ENCODE results near the gene AFAP1. TPM values are rescaled to one million over a fixed set of nuclear protein-coding genes. Genes with fewer than 3 reads are reported as not detected.

AFAP1 gene, protein sequence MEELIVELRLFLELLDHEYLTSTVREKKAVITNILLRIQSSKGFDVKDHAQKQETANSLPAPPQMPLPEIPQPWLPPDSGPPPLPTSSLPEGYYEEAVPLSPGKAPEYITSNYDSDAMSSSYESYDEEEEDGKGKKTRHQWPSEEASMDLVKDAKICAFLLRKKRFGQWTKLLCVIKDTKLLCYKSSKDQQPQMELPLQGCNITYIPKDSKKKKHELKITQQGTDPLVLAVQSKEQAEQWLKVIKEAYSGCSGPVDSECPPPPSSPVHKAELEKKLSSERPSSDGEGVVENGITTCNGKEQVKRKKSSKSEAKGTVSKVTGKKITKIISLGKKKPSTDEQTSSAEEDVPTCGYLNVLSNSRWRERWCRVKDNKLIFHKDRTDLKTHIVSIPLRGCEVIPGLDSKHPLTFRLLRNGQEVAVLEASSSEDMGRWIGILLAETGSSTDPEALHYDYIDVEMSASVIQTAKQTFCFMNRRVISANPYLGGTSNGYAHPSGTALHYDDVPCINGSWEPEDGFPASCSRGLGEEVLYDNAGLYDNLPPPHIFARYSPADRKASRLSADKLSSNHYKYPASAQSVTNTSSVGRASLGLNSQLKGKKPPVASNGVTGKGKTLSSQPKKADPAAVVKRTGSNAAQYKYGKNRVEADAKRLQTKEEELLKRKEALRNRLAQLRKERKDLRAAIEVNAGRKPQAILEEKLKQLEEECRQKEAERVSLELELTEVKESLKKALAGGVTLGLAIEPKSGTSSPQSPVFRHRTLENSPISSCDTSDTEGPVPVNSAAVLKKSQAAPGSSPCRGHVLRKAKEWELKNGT
- polyA plus RNA-seq (ENCODE audit: insufficient read length in 10 of 10), result 10 to 100 TPM; 31.0 to 46.2 (median 34.6) TPM
- long read RNA-seq, donor 1, full-length matches to known transcripts, result 5 of 5 reads
- long read RNA-seq, donor 1, partial matches to known transcripts, result 0 of 5 reads
- long read RNA-seq, donor 1, other reads (novel, unspliced or antisense), result 0 of 5 reads
- long read RNA-seq, donor 2, full-length matches to known transcripts, result 2 of 2 reads
- long read RNA-seq, donor 2, partial matches to known transcripts, result 0 of 2 reads
- long read RNA-seq, donor 2, other reads (novel, unspliced or antisense), result 0 of 2 reads
- long read RNA-seq, donor 3, result 0 reads
- long read RNA-seq, donor 4, full-length matches to known transcripts, result 1 of 1 reads
- long read RNA-seq, donor 4, partial matches to known transcripts, result 0 of 1 reads
- long read RNA-seq, donor 4, other reads (novel, unspliced or antisense), result 0 of 1 reads
- long read RNA-seq, donor 5, full-length matches to known transcripts, result 1 of 1 reads
- long read RNA-seq, donor 5, partial matches to known transcripts, result 0 of 1 reads
- long read RNA-seq, donor 5, other reads (novel, unspliced or antisense), result 0 of 1 reads
- long read RNA-seq, donor 6, full-length matches to known transcripts, result 4 of 4 reads
- long read RNA-seq, donor 6, partial matches to known transcripts, result 0 of 4 reads
- long read RNA-seq, donor 6, other reads (novel, unspliced or antisense), result 0 of 4 reads
- long read RNA-seq, donor 7, full-length matches to known transcripts, result 4 of 10 reads
- long read RNA-seq, donor 7, partial matches to known transcripts, result 6 of 10 reads
- long read RNA-seq, donor 7, other reads (novel, unspliced or antisense), result 0 of 10 reads
- long read RNA-seq, donor 8, partial matches to known transcripts, result 0 of 1 reads
- long read RNA-seq, donor 8, other reads (novel, unspliced or antisense), result 0 of 1 reads
- long read RNA-seq, donor 9, result 0 reads

DNA sequence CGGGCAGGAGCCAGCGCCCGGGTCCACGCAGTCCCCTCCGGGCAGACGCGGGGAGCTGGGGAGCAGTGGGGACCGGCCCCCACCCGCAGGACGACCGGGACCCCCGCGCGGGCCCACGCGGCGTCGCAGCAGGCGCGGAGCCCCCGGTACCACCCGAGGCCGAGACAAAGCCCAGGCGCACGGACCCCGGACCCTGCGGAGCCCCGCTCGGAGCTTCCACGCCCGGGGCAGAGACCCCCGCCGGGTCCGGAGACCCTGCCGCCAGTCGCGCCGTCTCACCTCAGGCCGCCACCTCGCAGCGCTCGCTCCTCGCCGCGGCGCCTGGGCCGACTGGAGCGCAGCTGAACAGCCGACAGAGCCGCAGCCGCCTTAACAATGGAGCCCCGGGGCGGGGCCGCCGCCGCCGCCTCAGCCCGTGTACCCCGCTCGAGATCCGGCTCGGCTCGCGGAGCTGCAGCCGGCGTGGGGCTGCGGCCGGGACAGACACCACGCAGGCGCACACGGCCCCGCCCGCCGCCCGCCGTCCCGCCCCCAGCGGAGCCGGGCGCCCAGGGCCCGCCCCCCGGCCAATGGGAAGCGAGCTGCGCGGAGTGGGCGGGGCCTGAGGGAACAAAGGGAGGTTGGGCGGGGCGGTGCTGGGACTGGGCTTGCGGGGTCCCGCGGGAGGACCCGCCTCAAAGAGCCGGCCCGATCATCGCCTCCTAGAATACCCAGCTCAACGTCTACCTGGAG lies at the start of gene AFAP1:
Gene AFAP1 (minus strand): TSS at position 485 of the 732 bp plus-strand sequence. CDS start 67,783 bp downstream, outside the sequence.
- peak; percentile 90 to 95 (median 92) for DNase-seq

- peak in 1 of 3 donors; percentile 33 for DNase-seq
Measured at GRCh38 chr4:7988437-7988836, 48.8 kb upstream of the AFAP1 start.

- peak; percentile 57 to 82 (median 74) for DNase-seq
Measured at GRCh38 chr4:7987148-7987989, 47.7 kb upstream of the AFAP1 start.

DNA sequence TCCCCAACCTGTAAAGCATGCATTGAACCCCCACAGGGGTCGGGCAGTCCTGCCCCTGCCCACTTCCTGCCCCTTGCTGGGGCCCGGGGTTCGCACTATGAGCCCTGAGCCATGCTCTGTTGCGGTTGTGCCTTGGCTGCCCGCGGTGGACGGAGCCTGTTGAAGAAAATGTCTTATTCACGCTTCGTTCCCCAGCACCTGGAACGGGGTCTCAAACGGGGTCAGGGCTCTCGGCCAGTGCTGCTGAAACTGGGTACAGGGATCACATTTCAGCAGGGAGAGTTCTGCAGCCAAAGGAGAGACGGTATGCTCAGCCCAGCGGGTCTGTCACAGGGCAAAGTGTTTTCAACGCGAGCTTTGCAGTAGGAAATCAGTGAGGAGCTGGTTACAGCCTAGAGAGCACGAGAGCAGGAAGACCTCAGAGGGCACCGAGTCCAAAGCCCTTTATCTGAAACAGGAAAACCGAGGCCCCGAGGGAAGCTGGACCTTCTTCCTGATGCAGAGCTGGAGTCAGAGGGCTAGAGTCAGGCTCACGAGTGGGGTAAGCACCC lies 46.3 kb upstream of the AFAP1 start:
- peak in 1 of 3 donors; percentile 62 for DNase-seq

DNA sequence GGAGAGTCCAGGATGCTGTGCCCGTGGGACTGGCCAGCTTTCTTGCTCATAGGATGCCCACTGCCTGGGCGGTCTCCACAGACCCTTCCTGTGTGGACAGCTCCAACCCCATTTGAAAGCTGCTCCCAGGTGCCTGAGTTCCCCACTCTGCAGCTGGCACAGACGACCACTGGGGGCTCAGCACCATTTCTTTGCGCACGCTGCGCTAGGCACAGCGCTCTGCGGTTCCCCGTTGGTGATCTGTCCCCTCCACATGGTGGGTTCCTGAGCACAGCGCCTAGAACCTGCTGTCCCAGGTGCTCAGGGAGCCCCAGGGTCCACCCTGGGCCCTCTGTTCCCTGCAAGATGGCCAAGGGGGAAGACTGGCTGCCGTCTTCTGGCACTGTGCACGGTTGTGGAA lies 45.4 kb upstream of the AFAP1 start:
- no peak for DNase-seq

DNA sequence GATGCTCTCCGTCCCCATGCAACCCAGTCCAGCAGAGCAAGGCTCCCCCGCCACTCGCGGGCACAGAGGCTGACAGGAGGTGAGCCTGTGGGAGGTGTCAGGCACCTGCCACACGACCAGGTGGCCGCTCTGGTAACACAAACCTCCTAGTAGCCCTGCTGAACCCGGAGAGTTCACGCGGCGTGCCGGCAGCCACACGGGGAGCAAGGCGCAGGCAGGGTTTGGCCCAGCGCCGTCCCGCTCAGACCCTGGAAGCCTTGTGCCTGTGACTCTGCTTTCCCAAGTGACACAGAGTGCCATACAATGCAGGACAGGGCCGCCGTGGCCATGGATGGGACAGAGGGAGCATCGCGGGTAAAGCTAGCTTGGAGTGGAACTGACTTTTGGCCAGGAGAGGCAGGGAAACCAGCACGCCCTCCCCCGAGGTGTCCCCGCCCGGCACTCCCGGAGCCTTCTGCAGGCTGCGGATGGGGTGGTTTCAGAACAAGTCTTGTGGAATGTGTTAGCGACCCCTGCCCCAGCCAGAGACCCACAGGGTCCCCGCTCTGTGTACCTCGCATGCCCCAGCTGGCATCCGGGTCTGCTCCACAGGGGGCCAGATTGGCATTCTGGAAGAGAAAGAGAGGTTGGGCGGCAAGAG lies 44.7 kb upstream of the AFAP1 start:
- no peak for DNase-seq

DNA sequence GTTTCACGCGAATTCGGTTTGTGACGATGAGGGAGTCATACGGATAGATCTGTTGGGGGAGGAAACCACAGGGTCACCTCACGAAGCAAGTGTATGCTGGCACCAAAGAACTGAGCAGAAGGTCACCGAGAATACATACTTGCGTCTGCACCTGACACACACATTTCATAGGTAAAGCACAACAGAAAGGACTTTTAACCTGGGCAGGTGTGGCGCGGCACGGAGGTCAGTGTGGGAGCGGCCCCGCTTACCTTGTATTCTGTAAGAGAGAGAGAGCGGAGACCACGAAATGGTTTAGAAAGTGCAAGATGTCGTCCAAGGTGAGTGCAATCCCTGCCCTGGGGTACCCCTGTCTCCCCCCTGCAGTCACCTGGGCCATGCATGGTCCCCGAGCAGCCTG lies 43.6 kb upstream of the AFAP1 start:
- DNase-seq, result no peak

DNA sequence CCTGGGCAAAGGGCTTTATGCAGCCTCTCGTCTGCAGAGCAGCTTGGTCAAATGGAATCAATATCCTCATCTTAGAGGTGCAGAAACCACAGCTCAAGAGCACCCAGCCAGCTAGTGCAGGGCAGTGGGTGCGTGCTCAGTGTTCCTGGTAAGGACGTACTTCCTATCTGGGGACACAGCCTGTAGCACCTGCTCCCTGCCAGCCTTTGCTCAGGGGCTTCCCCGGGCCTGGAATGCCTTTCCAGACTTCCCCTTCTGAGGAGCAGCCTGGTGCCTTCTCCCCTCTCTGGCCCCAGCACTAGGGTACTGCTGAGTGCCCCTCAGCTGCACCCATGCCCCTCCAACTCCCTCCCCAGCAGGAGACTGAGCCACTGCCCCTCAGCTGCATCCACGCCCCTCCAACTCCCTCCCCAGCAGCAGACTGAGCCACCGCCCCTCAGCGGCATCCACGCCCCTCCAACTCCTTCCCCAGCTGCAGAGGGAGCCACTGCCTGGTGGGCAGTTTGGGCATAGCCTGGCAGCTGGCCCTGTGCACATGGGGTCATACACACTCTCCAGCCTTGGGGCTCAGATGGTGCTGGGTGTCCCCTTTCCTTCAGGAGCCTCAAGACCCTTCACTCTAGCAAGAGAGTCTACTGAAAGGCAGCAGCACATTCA lies 42.2 kb upstream of the AFAP1 start:
- no peak for DNase-seq

- no peak for DNase-seq
Measured at GRCh38 chr4:7980036-7980435, 40.4 kb upstream of the AFAP1 start.

- DNase-seq, result no peak
Measured at GRCh38 chr4:7979652-7979968, 39.9 kb upstream of the AFAP1 start.

GRCh38 chr4:7978907-7979651 lies 39.4 kb upstream of the AFAP1 start:
- no peak for DNase-seq

GRCh38 chr4:7978489-7978888 lies 38.8 kb upstream of the AFAP1 start:
- DNase-seq, result no peak

DNA sequence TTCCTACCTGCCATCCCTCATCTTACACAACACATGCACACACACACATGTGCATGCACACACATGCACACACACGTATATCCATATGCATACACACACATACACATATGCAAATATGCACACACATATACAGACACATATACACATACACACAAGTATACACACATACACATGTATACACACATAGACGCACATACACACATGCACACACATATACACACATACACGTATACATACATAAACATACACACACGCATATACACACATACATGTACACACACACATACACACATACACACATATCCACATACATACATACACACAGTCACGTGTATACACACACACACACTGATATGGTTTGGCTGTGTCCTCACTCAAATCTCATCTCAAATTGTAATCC lies 37.0 kb upstream of the AFAP1 start:
- DNase-seq, result no peak

- DNase-seq, result no peak
Measured at GRCh38 chr4:7976025-7976424, 36.4 kb upstream of the AFAP1 start.

DNA sequence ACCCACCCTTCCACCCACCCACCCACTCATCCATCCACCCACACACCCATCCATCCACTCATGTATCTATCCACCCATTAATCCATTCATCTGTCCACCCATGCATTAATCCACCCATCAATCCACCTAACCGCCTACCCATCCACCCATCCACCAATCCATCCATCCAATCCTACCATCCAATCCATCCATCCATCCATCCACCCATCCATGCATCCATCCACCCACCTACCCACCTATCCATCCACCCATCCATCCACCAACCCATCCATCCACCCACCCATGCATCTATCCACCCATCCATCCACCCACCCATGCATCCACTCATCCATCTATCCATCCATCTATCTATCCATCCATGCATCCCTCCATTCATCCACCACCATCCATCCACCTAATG lies 34.8 kb upstream of the AFAP1 start:
- no peak for DNase-seq

DNA sequence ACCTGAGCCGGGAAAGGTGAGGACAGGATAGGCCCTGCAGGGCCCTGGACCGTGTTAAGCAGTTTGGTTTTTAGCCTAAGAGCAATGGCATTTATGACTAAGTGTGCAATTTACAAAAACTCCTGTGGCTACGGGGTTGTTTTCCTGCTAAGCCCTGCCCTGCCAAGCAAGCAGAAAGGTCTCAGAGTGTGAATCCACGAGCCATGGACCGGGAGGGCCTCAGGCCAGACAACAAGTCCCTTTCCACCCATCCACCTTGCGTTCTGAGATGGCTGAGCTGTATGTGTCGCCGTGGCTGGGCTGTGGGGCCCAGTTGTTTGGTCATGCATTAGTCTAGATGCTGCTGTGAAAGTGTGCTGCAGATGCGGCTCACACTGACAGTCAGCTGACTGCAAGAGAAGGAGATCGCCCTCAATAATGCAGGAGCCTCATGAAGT lies 33.9 kb upstream of the AFAP1 start:
- no peak for DNase-seq

DNA sequence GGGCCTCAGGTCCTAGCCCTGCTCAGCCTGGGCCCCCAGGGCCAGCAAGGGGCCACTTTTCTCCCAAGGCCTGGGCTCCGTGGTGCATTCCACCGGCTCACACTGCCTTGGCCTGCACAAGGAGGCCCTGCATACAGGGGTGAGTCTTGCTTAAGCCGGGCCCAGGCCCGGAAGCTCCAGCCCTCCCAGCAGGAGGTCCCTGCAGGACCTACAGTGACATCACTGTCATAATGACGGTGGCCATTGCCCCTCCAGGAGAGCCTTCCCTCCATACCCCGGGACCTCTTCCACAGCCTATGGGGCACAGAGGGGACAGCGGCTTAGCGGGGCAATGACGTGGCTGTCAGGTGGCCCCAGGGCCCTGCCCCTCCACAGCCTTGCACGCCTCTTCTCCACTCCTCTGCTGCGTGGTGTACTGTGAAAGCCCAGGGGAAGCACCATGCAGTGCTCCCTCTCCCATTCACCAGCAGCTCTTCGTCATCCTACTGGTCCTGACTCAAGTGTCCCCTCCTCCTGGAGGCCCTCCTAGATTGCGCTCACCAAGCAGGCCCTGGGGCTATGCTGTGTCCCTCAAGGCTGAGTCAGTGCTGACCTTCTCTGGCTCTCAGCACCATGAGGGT lies 32.3 kb upstream of the AFAP1 start:
- DNase-seq, result no peak

Measured in muscle of back (tissue), 13 donors.